Right atrium auricular region (tissue), 2 donors: ENCODE data around the gene ZBTB9. TPM values are rescaled to one million over a fixed set of nuclear protein-coding genes. Genes with fewer than 3 reads are reported as not detected.

Experiments used
- DNase-seq: peaks from one replicate; pipeline ENCODE4 v3.0.0-alpha.2; 2019; ENCODE audit warnings: low spot score
- H3K27ac ChIP-seq, 2 donors: fragments of 200-600 bp; sonication (generic); 1 replicate in 1 of 2; 2 replicates in 1 of 2; pipeline ENCODE4 v1.5.1; 2016 to 2019
- H3K27me3 ChIP-seq, 2 donors: fragments of 200-600 bp; sonication (generic); one replicate each; pipeline versions ENCODE4 v1.5.1 to v1.6.0; 2017 to 2019
- H3K36me3 ChIP-seq: fragments of 200-600 bp; sonication (generic); one replicate; pipeline ENCODE4 v1.5.1; 2016
- H3K4me1 ChIP-seq, 2 donors: fragments of 200-600 bp; sonication (generic); one replicate each; pipeline versions ENCODE4 v1.5.1 to v1.6.0; 2017 to 2019
- H3K4me3 ChIP-seq, 2 donors: fragments of 200-600 bp; sonication (generic); 1 replicate in 1 of 2; 2 replicates in 1 of 2; pipeline ENCODE4 v1.5.1; 2017 to 2019; ENCODE audit warnings: mild to moderate bottlenecking in 1 of 2, moderate library complexity in 1 of 2
- H3K9me3 ChIP-seq, 2 donors: fragments of 200-600 bp; sonication (generic); one replicate each; pipeline ENCODE4 v1.5.1; 2019
- total RNA-seq, 2 donors: library from RNA; depleted of rRNA; stranded (reverse); fragments of >200 nt; gene quantifications; one replicate each; pipeline ENCODE4 v1.1.0, GENCODE V29; 2016
- TF ChIP-seq, protein P1 (sequence below), 2 donors: fragments of 200-600 bp; sonication (generic); IDR thresholded peaks; one replicate each; pipeline ENCODE4 v1.5.1; 2019; ENCODE audit warnings: antibody characterized with exemption in 2 of 2

ZBTB9 gene
- 1 to 10 TPM; 1.3 to 4.1 TPM for total RNA-seq

DNA sequence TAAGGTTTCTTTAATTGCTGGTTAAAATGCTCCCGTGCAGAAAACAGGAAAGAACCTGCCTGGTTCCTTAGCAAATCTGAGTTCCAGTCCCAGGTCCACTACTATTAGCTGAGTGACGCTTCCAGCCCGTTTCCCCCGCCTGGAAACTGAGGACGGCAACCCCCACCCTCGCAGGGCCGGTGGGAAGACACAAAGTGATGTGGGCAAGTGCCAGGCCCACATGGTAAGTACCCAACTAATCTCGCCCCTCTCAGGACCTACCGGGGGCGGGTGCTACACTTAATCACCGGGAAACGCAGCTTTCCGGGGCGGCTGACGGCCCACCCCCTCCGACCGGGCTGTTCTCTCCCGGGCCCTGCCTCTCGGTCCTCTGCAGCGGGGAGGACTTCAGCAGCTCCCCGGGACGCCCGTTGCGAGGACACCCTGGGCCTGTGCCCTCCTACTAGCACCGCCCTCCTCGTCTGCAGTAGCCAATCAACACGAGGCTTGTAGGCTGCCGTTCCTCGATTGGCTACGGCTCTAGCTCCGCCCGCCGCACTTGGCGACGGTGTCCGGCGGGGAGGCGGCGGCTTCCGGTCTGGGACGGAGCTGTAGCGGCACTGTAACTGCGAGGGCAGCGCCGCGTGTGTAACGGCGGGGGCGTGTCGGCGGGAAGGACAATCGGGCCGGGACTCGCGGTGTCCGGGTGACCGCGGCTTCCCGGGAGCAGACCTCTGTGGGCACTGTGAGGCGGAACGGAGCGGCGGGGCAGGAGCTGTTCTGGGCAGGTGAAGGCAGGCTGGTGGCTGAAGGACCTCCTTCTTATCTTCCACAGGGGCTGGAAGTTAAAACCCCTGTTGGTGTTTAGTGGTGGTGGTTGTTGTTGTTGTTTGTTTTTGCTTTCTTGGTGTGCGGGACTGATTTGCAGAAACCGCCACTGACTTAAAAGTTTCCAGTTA, at the start of gene ZBTB9:
TSS of gene ZBTB9 (plus strand) at position 568 of the 938 bp plus-strand sequence. CDS start 525 bp downstream, outside the sequence.
- H3K27me3 ChIP-seq: no peaks in the 10 kb centered on the region
- H3K27ac ChIP-seq: peak within 1 kb of the TSS; percentile 83 to 84
- H3K36me3 ChIP-seq: peaks cover 13% of the 10 kb centered on the region
- TF ChIP-seq, protein P1, sequence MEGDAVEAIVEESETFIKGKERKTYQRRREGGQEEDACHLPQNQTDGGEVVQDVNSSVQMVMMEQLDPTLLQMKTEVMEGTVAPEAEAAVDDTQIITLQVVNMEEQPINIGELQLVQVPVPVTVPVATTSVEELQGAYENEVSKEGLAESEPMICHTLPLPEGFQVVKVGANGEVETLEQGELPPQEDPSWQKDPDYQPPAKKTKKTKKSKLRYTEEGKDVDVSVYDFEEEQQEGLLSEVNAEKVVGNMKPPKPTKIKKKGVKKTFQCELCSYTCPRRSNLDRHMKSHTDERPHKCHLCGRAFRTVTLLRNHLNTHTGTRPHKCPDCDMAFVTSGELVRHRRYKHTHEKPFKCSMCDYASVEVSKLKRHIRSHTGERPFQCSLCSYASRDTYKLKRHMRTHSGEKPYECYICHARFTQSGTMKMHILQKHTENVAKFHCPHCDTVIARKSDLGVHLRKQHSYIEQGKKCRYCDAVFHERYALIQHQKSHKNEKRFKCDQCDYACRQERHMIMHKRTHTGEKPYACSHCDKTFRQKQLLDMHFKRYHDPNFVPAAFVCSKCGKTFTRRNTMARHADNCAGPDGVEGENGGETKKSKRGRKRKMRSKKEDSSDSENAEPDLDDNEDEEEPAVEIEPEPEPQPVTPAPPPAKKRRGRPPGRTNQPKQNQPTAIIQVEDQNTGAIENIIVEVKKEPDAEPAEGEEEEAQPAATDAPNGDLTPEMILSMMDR (IDR thresholded peaks at IDR 0.05): peak in 1 of 2 donors; percentile 23
- peak within 1 kb of the TSS; percentile 81 to 89 for H3K4me3 ChIP-seq
- DNase-seq: peak; percentile 98
- H3K9me3 ChIP-seq: no peaks in the 10 kb centered on the region
- peaks cover 0 to 28% of the 10 kb centered on the region in 2 donors for H3K4me1 ChIP-seq

DNA sequence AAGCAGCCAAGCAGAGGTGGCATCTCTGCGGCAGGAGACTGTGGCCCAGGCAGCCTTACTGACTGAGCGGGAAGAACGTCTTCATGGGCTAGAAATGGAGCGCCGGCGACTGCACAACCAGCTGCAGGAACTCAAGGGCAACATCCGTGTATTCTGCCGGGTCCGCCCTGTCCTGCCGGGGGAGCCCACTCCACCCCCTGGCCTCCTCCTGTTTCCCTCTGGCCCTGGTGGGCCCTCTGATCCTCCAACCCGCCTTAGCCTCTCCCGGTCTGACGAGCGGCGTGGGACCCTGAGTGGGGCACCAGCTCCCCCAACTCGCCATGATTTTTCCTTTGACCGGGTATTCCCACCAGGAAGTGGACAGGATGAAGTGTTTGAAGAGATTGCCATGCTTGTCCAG, 49.5 kb upstream of the ZBTB9 start:
- H3K27ac ChIP-seq: no peak overlapping the region
- H3K9me3 ChIP-seq: no peaks in the 10 kb centered on the region
- no peaks in the 10 kb centered on the region for H3K36me3 ChIP-seq
- DNase-seq: no peak
- TF ChIP-seq, protein P1 (IDR thresholded peaks at IDR 0.05): no peak
- no peaks in the 10 kb centered on the region for H3K27me3 ChIP-seq
- H3K4me3 ChIP-seq: no peak overlapping the region
- H3K4me1 ChIP-seq: peaks cover 0 to 7% of the 10 kb centered on the region in 2 donors

- TF ChIP-seq, protein P1 (IDR thresholded peaks at IDR 0.05): no peak
- no peak overlapping the region for H3K4me3 ChIP-seq
- DNase-seq: no peak
- H3K36me3 ChIP-seq: no peaks in the 10 kb centered on the region
- H3K27me3 ChIP-seq: no peaks in the 10 kb centered on the region
- H3K4me1 ChIP-seq: peaks cover 0 to 8% of the 10 kb centered on the region in 2 donors
- no peaks in the 10 kb centered on the region for H3K9me3 ChIP-seq
- H3K27ac ChIP-seq: no peak overlapping the region
These were observed 48.9 kb upstream of the ZBTB9 start for GRCh38 chr6:33405386-33405940.

DNA sequence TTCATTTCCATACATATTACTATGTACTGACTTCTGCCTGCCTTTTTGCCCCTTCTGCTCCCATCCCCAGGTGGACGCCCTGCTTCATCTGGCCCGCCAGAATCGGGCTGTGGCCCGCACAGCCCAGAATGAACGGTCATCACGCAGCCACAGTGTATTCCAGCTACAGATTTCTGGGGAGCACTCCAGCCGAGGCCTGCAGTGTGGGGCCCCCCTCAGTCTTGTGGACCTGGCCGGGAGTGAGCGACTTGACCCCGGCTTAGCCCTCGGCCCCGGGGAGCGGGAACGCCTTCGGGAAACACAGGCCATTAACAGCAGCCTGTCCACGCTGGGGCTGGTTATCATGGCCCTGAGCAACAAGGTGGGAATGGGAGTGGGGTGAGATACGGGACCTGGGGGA, 48.2 kb upstream of the ZBTB9 start:
- TF ChIP-seq, protein P1 (IDR thresholded peaks at IDR 0.05): no peak
- peaks cover 0 to 8% of the 10 kb centered on the region in 2 donors for H3K4me1 ChIP-seq
- no peaks in the 10 kb centered on the region for H3K9me3 ChIP-seq

GRCh38 chr6:33407132-33407718, 47.2 kb upstream of the ZBTB9 start:
- Histone ChIP-seq H3K27ac (no peak overlapping the region), H3K9me3 (no peaks in the 10 kb centered on the region), H3K27me3 (no peaks in the 10 kb centered on the region), H3K4me3 (no peak overlapping the region), H3K4me1 (peaks cover 0 to 18% of the 10 kb centered on the region in 2 donors), H3K36me3 (no peaks in the 10 kb centered on the region)
- TF ChIP-seq, protein P1 (IDR thresholded peaks at IDR 0.05): peak in 1 of 2 donors; percentile 14
- DNase-seq: no peak

More for the DNA sequence above, 48.2 kb upstream of the ZBTB9 start:
- DNase-seq: no peak
- H3K27ac ChIP-seq: no peak overlapping the region
- H3K36me3 ChIP-seq: no peaks in the 10 kb centered on the region
- H3K27me3 ChIP-seq: no peaks in the 10 kb centered on the region
- H3K4me3 ChIP-seq: no peak overlapping the region
